ENCODE data around the gene TRMT10B.
A peak's percentile ranks its signal among the peaks of the same experiment; 100 is the strongest.
"Not testable (repeated sequence)": the region's sequence is repeated elsewhere in the genome, so short reads cannot be mapped to it uniquely, and the experiment has no call there.

The TRMT10B gene

DNA sequence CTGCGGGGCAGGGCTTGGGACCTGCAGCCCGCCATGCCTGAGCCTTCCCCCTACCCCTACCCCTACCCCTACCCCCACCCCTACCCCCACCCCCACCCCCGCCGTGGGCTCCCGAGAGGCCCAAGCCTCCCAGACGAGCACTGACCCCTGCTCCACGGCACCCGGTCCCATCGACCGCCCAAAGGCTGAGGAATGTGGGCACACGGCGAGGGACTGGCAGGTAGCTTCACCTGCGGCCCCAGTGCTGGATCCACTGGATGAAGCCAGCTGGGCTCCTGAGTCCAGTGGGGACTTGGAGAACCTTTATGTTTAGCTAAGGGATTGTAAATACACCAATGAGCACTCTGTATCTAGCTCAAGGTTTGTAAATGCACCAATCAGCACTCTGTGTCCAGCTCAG is 1.5 kb upstream of the TRMT10B start:
- H3K9me3 ChIP-seq (ENCODE audit: insufficient read depth, low read depth, low read length); H3K9ac ChIP-seq (ENCODE audit: low read depth, low read length); H3K27me3 ChIP-seq (ENCODE audit: insufficient read depth, low read length); H3K4me3 ChIP-seq (ENCODE audit: low read length); H3K4me1 ChIP-seq (ENCODE audit: insufficient read depth, low read length); H3K36me3 ChIP-seq (ENCODE audit: insufficient read depth, low read depth, low read length); H3K27ac ChIP-seq (ENCODE audit: low read length): not testable (repeated sequence)

DNA sequence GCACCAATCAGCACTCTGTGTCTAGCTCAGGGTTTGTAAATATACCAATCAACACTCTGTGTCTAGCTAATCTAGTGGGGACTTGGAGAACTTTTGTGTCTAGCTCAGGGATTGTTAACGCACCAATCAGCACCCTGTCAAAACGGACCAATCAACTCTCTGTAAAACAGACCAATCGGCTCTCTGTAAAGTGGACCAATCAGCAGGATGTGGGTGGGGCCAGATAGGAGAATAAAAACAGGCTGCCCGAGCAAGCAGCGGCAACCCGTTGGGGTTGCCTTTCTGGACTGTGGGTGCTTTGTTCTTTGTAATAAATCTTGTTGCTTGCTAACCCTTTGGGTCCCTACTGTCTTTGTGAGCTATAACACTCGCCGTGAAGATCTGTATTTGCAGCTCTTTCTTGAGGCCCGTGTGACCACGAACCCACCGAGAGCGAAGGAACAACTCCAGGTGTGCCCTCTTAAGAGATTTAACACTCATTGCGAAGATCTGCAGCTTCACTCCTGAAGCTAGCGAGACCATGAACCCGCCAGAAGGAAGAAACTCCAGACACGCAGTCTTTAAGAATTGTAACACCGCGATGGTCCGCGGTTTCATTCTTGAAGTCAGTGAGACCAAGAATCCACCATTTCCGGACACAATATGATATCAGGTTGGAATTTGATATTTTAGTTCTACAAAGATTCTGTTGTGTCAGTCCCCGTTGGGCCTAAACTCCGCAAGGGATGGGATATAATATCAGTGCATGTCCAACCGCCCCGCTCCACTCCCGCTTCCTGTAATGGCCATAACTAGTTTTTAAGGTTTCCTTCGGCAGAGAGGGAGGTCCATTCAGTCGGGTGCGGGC is 740 bp upstream of the TRMT10B start:
- H3K9me3 ChIP-seq (ENCODE audit: insufficient read depth, low read depth, low read length), result no peaks in the 10 kb centered on the region
- H3K4me3 ChIP-seq (ENCODE audit: low read length), result peak overlapping the region; percentile 88; the same call in 1 of the 2 replicates
- no peaks in the 10 kb centered on the region for H3K36me3 ChIP-seq (ENCODE audit: insufficient read depth, low read depth, low read length)
- no peaks in the 10 kb centered on the region for H3K4me1 ChIP-seq (ENCODE audit: insufficient read depth, low read length)
- H3K9ac ChIP-seq (ENCODE audit: low read depth, low read length), result peak overlapping the region; percentile 76; the same call in 1 of the 2 replicates
- H3K27me3 ChIP-seq (ENCODE audit: insufficient read depth, low read length), result no peaks in the 10 kb centered on the region
- H3K27ac ChIP-seq (ENCODE audit: low read length), result no peak overlapping the region

DNA sequence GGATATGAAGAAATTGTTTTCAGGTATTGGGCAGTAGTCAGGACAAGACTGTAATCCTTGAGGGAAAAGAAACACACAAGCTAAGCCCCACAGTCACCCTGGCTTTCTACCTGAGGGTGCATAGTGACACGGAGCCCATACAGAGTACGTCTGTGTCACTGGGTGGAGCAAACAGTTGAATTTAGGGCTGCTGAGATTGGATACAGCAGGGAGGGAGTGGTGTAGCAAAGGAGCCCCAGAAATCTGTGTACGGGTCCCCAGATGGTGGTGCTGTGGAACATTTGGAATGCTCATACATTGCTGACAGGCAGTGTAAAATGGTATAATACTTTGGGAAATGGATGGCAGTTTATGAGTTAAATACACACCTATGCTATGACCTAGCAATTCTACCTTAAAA is 5.1 kb downstream of the TRMT10B start:
- no peak overlapping the region for H3K4me3 ChIP-seq (ENCODE audit: low read length)
- H3K4me1 ChIP-seq (ENCODE audit: insufficient read depth, low read length), result no peaks in the 10 kb centered on the region
- no peak overlapping the region for H3K9ac ChIP-seq (ENCODE audit: low read depth, low read length)
- H3K27ac ChIP-seq (ENCODE audit: low read length), result no peak overlapping the region
- H3K9me3 ChIP-seq (ENCODE audit: insufficient read depth, low read depth, low read length), result no peaks in the 10 kb centered on the region
- no peaks in the 10 kb centered on the region for H3K27me3 ChIP-seq (ENCODE audit: insufficient read depth, low read length)
- no peaks in the 10 kb centered on the region for H3K36me3 ChIP-seq (ENCODE audit: insufficient read depth, low read depth, low read length)

DNA sequence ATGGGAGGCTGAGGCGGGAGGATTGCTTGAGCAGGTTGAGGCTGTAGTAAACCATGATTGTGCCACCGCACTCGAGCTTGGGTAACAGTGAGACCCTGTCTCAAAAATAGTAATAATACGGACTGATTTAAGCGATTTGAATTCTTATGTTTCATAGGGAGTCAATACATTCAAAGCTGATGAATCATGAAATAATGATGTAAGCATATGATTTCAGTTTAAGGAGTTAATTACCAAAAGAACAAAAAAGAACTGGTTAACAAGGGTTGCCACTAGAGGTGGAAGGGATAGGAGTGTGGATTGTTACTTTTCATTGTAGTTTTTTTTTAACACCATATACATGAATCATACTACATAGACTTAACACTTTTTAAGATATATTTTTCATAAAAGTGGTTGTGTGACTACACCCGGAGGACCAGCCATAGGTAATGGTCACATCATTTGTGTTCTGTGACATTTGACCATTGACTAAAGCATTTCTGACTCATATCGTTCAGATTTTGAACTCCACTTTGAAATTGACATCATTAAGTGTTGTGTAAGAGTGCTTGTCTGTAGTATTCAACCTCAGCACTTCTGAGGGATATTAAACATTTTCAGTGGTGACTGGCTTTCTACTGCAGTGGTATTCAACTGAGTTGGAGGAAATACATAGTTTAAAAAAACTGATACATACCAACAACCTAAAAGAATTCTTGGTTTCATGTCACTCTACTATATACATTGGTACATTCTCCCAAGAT is 7.0 kb downstream of the TRMT10B start:
- H3K36me3 ChIP-seq (ENCODE audit: insufficient read depth, low read depth, low read length), result no peaks in the 10 kb centered on the region
- H3K4me3 ChIP-seq (ENCODE audit: low read length), result no peak overlapping the region
- H3K4me1 ChIP-seq (ENCODE audit: insufficient read depth, low read length), result no peaks in the 10 kb centered on the region
- H3K9me3 ChIP-seq (ENCODE audit: insufficient read depth, low read depth, low read length), result no peaks in the 10 kb centered on the region
- no peaks in the 10 kb centered on the region for H3K27me3 ChIP-seq (ENCODE audit: insufficient read depth, low read length)
- no peak overlapping the region for H3K9ac ChIP-seq (ENCODE audit: low read depth, low read length)
- no peak overlapping the region for H3K27ac ChIP-seq (ENCODE audit: low read length)

DNA sequence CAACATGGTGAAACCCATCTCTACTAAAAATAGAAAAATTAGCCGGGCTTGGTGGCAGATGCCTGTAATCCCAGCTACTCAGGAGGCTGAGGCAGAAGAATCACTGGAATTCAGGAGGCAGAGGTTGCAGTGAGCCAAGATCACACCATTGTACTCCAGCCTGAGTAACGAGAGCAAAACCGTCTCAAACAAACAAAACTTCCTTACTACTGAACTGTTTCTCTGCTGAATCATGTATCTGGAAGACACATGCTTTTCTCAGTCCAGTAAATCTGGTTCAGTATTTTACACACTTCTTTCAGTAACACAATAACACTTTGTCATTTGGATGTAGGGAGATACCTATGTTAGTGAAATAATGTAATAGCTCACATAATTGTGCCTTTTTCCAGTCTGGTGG is 7.9 kb downstream of the TRMT10B start:
- H3K27ac ChIP-seq (ENCODE audit: low read length), result no peak overlapping the region
- no peaks in the 10 kb centered on the region for H3K9me3 ChIP-seq (ENCODE audit: insufficient read depth, low read depth, low read length)
- no peak overlapping the region for H3K4me3 ChIP-seq (ENCODE audit: low read length)
- H3K27me3 ChIP-seq (ENCODE audit: insufficient read depth, low read length), result no peaks in the 10 kb centered on the region
- H3K36me3 ChIP-seq (ENCODE audit: insufficient read depth, low read depth, low read length), result no peaks in the 10 kb centered on the region
- no peak overlapping the region for H3K9ac ChIP-seq (ENCODE audit: low read depth, low read length)
- H3K4me1 ChIP-seq (ENCODE audit: insufficient read depth, low read length), result no peaks in the 10 kb centered on the region

DNA sequence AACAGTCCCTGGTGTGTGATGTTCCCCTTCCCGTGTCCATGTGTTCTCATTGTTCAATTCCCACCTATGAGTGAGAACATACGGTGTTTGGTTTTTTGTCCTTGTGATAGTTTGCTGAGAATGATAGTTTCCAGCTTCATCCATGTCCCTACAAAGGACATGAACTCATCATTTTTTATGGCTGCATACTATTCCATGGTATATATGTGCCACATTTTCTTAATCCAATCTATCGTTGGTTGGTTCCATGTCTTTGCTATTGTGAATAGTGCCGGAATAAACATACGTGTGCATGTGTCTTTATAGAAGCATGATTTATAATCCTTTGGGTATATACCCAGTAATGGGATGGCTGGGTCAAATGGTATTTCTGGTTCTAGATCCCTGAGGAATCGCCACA is 11.7 kb downstream of the TRMT10B start:
- not testable (repeated sequence) for H3K27me3 ChIP-seq (ENCODE audit: insufficient read depth, low read length); H3K36me3 ChIP-seq (ENCODE audit: insufficient read depth, low read depth, low read length); H3K9me3 ChIP-seq (ENCODE audit: insufficient read depth, low read depth, low read length); H3K9ac ChIP-seq (ENCODE audit: low read depth, low read length); H3K27ac ChIP-seq (ENCODE audit: low read length); H3K4me1 ChIP-seq (ENCODE audit: insufficient read depth, low read length); H3K4me3 ChIP-seq (ENCODE audit: low read length)

DNA sequence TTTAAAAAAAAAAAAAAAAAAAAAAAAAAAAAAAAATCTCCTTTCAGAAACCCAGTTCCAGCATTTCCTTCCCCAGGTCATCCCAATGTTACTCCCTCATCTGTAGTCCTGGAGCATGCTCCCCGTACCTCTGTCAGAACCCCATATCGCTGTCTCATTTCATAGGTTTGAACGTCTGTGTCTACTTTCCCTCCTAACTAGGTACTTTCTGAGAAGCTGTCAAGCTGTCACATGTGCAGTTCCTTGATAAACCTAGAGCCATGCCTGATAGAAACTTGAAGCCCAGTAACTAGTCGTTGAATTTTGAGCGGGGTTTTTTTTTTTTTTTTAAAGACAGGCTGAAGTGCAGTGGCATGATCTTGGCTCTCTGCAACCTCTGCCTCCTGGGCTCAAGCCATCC is 15.7 kb downstream of the TRMT10B start:
- Histone ChIP-seq H3K4me1 (ENCODE audit: insufficient read depth, low read length) (no peaks in the 10 kb centered on the region), H3K27ac (ENCODE audit: low read length) (no peak overlapping the region), H3K36me3 (ENCODE audit: insufficient read depth, low read depth, low read length) (peaks cover 22% of the 10 kb centered on the region), H3K27me3 (ENCODE audit: insufficient read depth, low read length) (no peaks in the 10 kb centered on the region), H3K9ac (ENCODE audit: low read depth, low read length) (no peak overlapping the region), H3K4me3 (ENCODE audit: low read length) (no peak overlapping the region), H3K9me3 (ENCODE audit: insufficient read depth, low read depth, low read length) (no peaks in the 10 kb centered on the region)

DNA sequence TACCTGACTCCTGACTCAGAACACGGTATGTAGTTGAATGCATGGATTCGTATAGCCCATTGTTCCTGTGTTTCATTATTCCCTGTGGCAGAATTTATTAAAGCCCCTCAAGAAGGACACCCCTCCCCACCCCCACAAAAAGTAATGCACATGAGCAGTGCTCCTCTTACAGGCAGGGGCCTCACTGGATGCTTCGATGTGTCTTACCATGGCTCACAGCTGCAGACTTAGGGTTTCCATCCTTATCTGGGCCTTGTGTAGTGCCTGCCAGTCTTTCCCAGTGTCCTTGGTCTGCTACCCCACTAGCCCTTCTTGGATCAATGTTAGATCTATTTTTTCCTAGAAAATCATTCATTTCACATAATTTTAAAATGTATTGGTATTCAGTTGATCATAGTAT is 16.4 kb downstream of the TRMT10B start:
- H3K36me3 ChIP-seq (ENCODE audit: insufficient read depth, low read depth, low read length), result peaks cover 29% of the 10 kb centered on the region
- H3K9ac ChIP-seq (ENCODE audit: low read depth, low read length), result no peak overlapping the region
- H3K4me1 ChIP-seq (ENCODE audit: insufficient read depth, low read length), result no peaks in the 10 kb centered on the region
- H3K4me3 ChIP-seq (ENCODE audit: low read length), result no peak overlapping the region
- no peak overlapping the region for H3K27ac ChIP-seq (ENCODE audit: low read length)
- H3K27me3 ChIP-seq (ENCODE audit: insufficient read depth, low read length), result no peaks in the 10 kb centered on the region
- H3K9me3 ChIP-seq (ENCODE audit: insufficient read depth, low read depth, low read length), result no peaks in the 10 kb centered on the region

DNA sequence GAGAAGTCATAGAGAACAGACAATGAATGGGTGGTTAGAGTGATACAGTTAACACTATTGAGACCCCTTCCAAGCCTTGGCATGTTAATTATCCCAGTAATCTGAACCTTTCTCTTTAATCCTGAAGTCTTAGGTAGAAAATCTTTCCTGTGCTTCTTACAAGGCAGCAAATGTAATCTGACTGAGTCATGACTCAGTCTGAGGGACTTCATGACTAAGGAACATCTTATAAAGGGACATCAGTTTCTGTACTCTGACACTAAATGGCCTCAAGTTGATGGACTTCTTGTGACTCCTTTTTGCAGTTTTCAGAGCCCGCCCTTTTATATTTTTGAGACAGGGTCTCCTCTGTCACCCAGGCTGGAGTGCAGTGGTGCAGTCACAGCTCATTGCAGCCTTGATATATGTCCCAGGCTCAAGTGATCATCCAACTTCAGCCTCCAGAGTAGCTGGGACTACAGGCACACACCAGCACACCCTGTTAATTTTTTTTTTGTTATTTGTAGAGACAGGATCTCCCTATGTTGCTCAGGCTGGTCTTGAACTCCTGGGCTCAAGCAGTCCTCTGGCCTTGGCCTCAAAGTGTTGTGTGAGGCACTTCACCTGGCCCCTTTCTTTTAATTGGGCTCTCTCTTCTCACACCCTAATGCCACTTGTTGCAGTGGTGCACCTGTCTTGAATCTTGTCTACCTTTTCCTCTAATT is 21.8 kb downstream of the TRMT10B start:
- Histone ChIP-seq H3K36me3 (ENCODE audit: insufficient read depth, low read depth, low read length) (peaks cover 73% of the 10 kb centered on the region), H3K27me3 (ENCODE audit: insufficient read depth, low read length) (no peaks in the 10 kb centered on the region), H3K9ac (ENCODE audit: low read depth, low read length) (no peak overlapping the region), H3K27ac (ENCODE audit: low read length) (no peak overlapping the region), H3K4me1 (ENCODE audit: insufficient read depth, low read length) (no peaks in the 10 kb centered on the region), H3K9me3 (ENCODE audit: insufficient read depth, low read depth, low read length) (no peaks in the 10 kb centered on the region), H3K4me3 (ENCODE audit: low read length) (no peak overlapping the region)

DNA sequence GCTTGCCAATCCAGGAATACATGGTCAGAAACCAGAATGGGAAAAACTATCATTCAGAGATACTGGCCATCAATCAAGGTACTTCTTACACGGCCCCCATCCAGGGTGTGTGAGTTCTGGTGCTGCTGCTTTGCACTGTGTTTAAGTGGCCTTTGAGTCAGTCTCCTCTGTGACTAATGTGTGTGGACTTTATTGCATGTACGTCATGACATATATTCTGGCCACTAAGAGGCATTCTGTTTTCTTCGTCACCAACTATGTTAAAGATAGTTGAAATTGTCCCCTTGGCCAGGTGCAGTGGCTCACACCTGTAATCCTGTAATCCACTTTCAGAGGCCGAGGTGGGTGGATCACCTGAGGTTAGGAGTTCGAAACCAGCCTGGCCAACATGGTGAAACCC is 22.7 kb downstream of the TRMT10B start:
- Histone ChIP-seq H3K9me3 (ENCODE audit: insufficient read depth, low read depth, low read length) (no peaks in the 10 kb centered on the region), H3K27me3 (ENCODE audit: insufficient read depth, low read length) (no peaks in the 10 kb centered on the region), H3K36me3 (ENCODE audit: insufficient read depth, low read depth, low read length) (peaks cover 78% of the 10 kb centered on the region), H3K9ac (ENCODE audit: low read depth, low read length) (no peak overlapping the region), H3K27ac (ENCODE audit: low read length) (no peak overlapping the region), H3K4me1 (ENCODE audit: insufficient read depth, low read length) (no peaks in the 10 kb centered on the region), H3K4me3 (ENCODE audit: low read length) (no peak overlapping the region)

DNA sequence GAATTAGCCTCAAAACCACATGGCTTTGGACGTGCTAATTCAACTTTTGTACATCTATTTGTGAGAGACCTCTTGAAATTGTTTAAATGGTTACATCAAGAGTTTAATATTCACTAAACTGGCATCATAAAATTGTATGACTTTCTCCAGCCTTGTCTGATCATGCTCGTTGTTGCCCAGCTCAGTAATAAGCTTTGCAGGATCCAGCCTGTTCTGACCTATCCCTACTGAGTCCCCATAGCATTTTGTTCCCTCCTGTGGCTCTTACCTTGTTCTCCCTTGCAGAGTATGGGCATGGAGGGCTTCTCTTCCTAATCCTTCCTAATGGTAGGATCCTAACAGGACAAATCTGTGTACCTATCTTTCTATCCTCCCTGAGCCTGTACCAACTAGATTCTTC is 24.9 kb downstream of the TRMT10B start:
- no peak overlapping the region for H3K9ac ChIP-seq (ENCODE audit: low read depth, low read length)
- H3K4me3 ChIP-seq (ENCODE audit: low read length), result no peak overlapping the region
- no peak overlapping the region for H3K27ac ChIP-seq (ENCODE audit: low read length)
- H3K9me3 ChIP-seq (ENCODE audit: insufficient read depth, low read depth, low read length), result no peaks in the 10 kb centered on the region
- H3K36me3 ChIP-seq (ENCODE audit: insufficient read depth, low read depth, low read length), result peaks cover 88% of the 10 kb centered on the region
- no peaks in the 10 kb centered on the region for H3K27me3 ChIP-seq (ENCODE audit: insufficient read depth, low read length)
- no peaks in the 10 kb centered on the region for H3K4me1 ChIP-seq (ENCODE audit: insufficient read depth, low read length)

DNA sequence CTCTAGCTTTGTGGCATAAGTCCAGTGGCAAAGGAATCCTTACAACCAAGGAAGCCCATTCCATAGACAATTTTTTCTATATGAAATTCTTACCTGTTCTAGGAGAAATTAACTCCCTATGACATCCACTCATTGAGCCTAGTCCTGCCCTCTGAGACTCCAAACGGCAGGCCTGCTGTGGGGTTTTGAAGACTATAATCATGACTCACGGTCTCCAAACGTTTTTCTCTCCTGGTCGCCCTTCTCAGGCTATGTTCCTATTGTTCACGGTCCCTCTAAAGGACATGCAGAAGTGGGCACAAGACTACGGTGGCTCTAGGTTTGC is 30.6 kb downstream of the TRMT10B start:
- Histone ChIP-seq H3K9ac (ENCODE audit: low read depth, low read length) (peak overlapping the region; percentile 95), H3K9me3 (ENCODE audit: insufficient read depth, low read depth, low read length) (no peaks in the 10 kb centered on the region), H3K4me3 (ENCODE audit: low read length) (peak overlapping the region; percentile 98), H3K27ac (ENCODE audit: low read length) (no peak overlapping the region), H3K36me3 (ENCODE audit: insufficient read depth, low read depth, low read length) (peaks cover 46% of the 10 kb centered on the region), H3K4me1 (ENCODE audit: insufficient read depth, low read length) (no peaks in the 10 kb centered on the region; the same call in 1 of the 2 replicates), H3K27me3 (ENCODE audit: insufficient read depth, low read length) (no peaks in the 10 kb centered on the region)

Measured in iPS-20b (cell line).